Measurements from ENCODE around the gene CARS1. TPM values are rescaled to one million over a fixed set of nuclear protein-coding genes. Genes with fewer than 3 reads are reported as not detected.

Gene CARS1
- total and polyA plus RNA-seq, 9 of the 15 experiments (the other 6 are each of a cell fraction or from before 2014, with no cell fraction given), result 14.4 to 106 (median 73.6) TPM

DNA sequence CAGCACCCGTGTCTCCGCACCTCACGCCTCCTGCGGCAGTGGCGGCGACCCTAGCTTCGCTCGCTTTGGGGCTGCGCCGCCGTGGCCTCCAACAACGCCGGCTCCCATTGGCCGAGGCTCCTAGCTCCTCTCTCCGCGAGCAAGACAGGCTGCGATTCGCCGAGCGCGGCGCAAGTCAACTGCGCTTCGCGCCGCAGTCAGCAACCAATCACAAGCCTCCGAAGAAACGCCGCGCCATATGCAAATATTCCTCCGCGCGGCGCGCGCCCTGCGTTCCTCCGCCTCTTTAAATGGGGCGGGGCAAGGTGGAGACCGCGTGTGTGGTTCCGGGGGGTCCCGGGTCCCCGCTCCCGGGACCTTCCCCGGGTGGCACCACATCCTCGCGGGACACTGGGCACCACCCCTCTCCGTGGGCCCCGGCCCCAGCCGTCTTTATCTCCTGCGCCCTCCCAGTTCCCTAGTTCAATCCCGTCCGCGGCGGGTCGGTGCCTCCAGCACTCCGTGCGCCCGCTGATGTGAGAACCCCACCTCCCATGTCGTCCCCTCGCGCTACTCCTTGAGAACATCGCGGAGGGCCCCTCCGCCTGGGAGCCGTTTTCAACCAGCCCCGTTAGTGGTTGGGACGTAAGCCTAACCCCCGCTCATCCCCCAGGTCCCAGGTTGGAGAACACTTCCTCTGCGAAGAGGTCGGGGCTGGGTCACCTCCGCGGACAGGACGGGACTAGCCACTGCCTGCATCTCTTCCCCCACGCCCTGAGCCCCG is 64.8 kb downstream of the CARS1 start, which contains the start of gene NAP1L4 (continued):
- peak; percentile 81; the same call in 1 of the 2 replicates for TF ChIP-seq ZNF12 (CRISPR knock-in tag; IDR thresholded peaks at IDR 0.05)
- no peak for TF ChIP-seq SP2 (IDR thresholded peaks at IDR 0.05; ENCODE audit: extremely low read depth, low read depth, low read length, poor library complexity, severe bottlenecking)
- TF ChIP-seq ADNP (tag; IDR thresholded peaks at IDR 0.05), result no peak
- no peak for TF ChIP-seq FUS (optimal IDR thresholded peaks at IDR 0.05; ENCODE audit: low read depth, low read length)
- TF ChIP-seq ZNF561 (CRISPR knock-in tag; conservative IDR thresholded peaks at IDR 0.05), result no peak
- no peak for TF ChIP-seq BRD9 (IDR thresholded peaks at IDR 0.05; ENCODE audit: low read depth, partially characterized antibody)
- no peak for TF ChIP-seq RREB1 (CRISPR knock-in tag; IDR thresholded peaks at IDR 0.05)
- TF ChIP-seq ZNF589 (CRISPR knock-in tag; IDR thresholded peaks at IDR 0.05; ENCODE audit: low read depth), result no peak
- TF ChIP-seq RFX1 (IDR thresholded peaks at IDR 0.05), result no peak
- no peak for TF ChIP-seq NFIX (CRISPR knock-in tag; IDR thresholded peaks at IDR 0.05; ENCODE audit: low read depth)
- TF ChIP-seq SRSF3 (IDR thresholded peaks at IDR 0.05; ENCODE audit: insufficient read depth, low read length), result no peak
